OCI-LY3 (cell line): Measurements from ENCODE around the gene DNAH11.
"Not testable (repeated sequence)": the region's sequence is repeated elsewhere in the genome, so short reads cannot be mapped to it uniquely, and the experiment has no call there.

Experiments
- H2AFZ ChIP-seq: fragments of 200-600, 300-600 bp; shearing (Covaris generic); 2 replicates; pipeline ENCODE4 v1.6.0; 2014; ENCODE audit warnings: antibody characterized with exemption, low read depth, low read length
- H3K27ac ChIP-seq: fragments of 200-600, 300-600 bp; sonication (generic); 2 replicates; pipeline ENCODE4 v1.5.1; 2014; ENCODE audit warnings: mild to moderate bottlenecking, low read length, moderate library complexity, mixed read lengths
- H3K27me3 ChIP-seq: fragments of 200-600, 300-600 bp; sonication (generic); 2 replicates; pipeline ENCODE4 v1.6.1; 2014; ENCODE audit warnings: low read depth, low read length, mixed read lengths
- H3K36me3 ChIP-seq: fragments of 200-600, 300-600 bp; sonication (generic); replicated peaks from 2 replicates; pipeline ENCODE3; 2014; ENCODE audit warnings: low read depth, low read length, mixed read lengths
- H3K4me1 ChIP-seq: fragments of 300-600, 200-600 bp; sonication (generic); 2 replicates; pipeline ENCODE4 v1.6.1; 2014; ENCODE audit warnings: low read length, mixed read lengths
- H3K4me2 ChIP-seq: fragments of 200-600, 300-600 bp; sonication (generic); 2 replicates; pipeline ENCODE4 v1.6.1; 2014; ENCODE audit warnings: low read length, mixed read lengths
- H3K4me3 ChIP-seq: fragments of 300-600, 200-600 bp; sonication (generic); 2 replicates; pipeline ENCODE4 v1.5.1; 2014; ENCODE audit warnings: antibody characterized with exemption, mild to moderate bottlenecking, low read length, moderate library complexity
- H3K79me2 ChIP-seq: fragments of 300-600, 200-600 bp; shearing (Covaris generic); 2 replicates; pipeline ENCODE4 v1.6.1; 2014; ENCODE audit warnings: mild to moderate bottlenecking, low read length, mixed read lengths
- H3K9ac ChIP-seq: fragments of 300-600, 200-600 bp; shearing (Covaris generic); 2 replicates; pipeline ENCODE4 v1.6.0; 2014; ENCODE audit warnings: mild to moderate bottlenecking, low read length, moderate library complexity
- H3K9me3 ChIP-seq: fragments of 200-600, 300-600 bp; shearing (Covaris generic); 2 replicates; pipeline ENCODE4 v1.6.1; 2014; ENCODE audit warnings: low read length, mixed read lengths; ENCODE audit not compliant: insufficient read depth
- H4K20me1 ChIP-seq: fragments of 200-600, 300-600 bp; sonication (generic); 2 replicates; pipeline ENCODE4 v1.6.1; 2016; ENCODE audit warnings: low read length, mixed read lengths; ENCODE audit not compliant: insufficient read depth
- CTCF ChIP-seq: fragments of 200-600, 300-600 bp; sonication (generic); IDR thresholded peaks from 2 replicates; pipeline ENCODE4 v1.5.1; 2014; ENCODE audit warnings: antibody characterized with exemption, low read length, low read depth
- EZH2phosphoT487 ChIP-seq: fragments of 200-600 bp; shearing (Covaris generic); IDR thresholded peaks from 2 replicates; pipeline ENCODE4 v1.6.1; 2018; ENCODE audit warnings: antibody characterized with exemption, mixed run types, low read depth

DNAH11 gene

DNA sequence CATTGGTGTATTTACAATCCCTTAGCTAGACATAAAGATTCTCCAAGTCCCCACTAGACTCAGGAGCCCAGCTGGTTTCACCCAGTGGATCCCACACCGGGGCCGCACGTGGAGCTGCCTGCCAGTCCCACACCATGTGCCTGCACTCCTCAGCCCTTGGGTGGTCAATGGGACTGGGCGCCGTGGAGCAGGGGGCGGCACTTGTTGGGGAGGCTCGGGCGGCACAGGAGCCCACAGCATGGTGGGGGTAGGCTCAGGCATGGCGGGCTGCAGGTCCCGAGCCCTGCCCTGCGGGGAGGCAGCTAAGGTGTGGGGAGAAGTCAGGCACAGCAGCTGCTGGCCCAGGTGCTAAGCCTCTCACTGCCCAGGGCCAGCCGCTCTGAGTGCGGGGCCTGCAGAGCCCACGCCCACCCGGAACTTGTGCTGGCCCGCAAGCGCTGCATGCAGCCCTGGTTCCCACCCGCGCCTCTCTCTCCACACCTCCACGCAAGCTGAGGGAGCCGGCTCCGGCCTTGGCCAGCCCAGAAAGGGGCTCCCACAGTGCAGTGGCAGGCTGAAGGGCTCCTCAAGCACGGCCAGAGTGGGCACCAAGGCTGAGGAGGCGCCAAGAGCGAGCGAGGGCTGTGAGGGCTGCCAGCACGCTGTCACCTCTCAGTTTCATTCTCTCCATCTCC is 6.3 kb upstream of the DNAH11 start:
- not testable (repeated sequence) for H3K9me3 ChIP-seq, H3K36me3 ChIP-seq, H3K27me3 ChIP-seq, H4K20me1 ChIP-seq, H3K79me2 ChIP-seq, H3K4me2 ChIP-seq, H2AFZ ChIP-seq, H3K27ac ChIP-seq, H3K4me3 ChIP-seq, H3K9ac ChIP-seq
- peaks cover 11% of the 10 kb centered on the region for H3K4me1 ChIP-seq

GRCh38 chr7:21538936-21539495 is 3.8 kb upstream of the DNAH11 start:
- no peaks in the 10 kb centered on the region for H3K27me3 ChIP-seq
- no peaks in the 10 kb centered on the region for H4K20me1 ChIP-seq
- peak overlapping the region; percentile 25 for H3K4me2 ChIP-seq
- no peak for TF ChIP-seq CTCF
- no peak for TF ChIP-seq EZH2phosphoT487
- H2AFZ ChIP-seq, result no peak overlapping the region
- no peaks in the 10 kb centered on the region for H3K79me2 ChIP-seq
- H3K4me1 ChIP-seq, result peaks cover 11% of the 10 kb centered on the region
- H3K4me3 ChIP-seq, result no peak overlapping the region
- H3K27ac ChIP-seq, result no peak overlapping the region
- H3K36me3 ChIP-seq, result no peaks in the 10 kb centered on the region
- H3K9me3 ChIP-seq, result no peaks in the 10 kb centered on the region
- no peak overlapping the region for H3K9ac ChIP-seq

- Histone ChIP-seq H3K9me3 (no peaks in the 10 kb centered on the region), H3K4me1 (peaks cover 10% of the 10 kb centered on the region), H3K79me2 (no peaks in the 10 kb centered on the region), H4K20me1 (no peaks in the 10 kb centered on the region), H3K27ac (no peak overlapping the region), H3K36me3 (no peaks in the 10 kb centered on the region), H3K9ac (no peak overlapping the region), H3K27me3 (no peaks in the 10 kb centered on the region), H3K4me2 (no peak overlapping the region), H3K4me3 (no peak overlapping the region), H2AFZ (no peak overlapping the region)
- TF ChIP-seq CTCF, result no peak
- no peak for TF ChIP-seq EZH2phosphoT487
Measured at GRCh38 chr7:21543528-21544302, 876 bp downstream of the DNAH11 start.

DNA sequence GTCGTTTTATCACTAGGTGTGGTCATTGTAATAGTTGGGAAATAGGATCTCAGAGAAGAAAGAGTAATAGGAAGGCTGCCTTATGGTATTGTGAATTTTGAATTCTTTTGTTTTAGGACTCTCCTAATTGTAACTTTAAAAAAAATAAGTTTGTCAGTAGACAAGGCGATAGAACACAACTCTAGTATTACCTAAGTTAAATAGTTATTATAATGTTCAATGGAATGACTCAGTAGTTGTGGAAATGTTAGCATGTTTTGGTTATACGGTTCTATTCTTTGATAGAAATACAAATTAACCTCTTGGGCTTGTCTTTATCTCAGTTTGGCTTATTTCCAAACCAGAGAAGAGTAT is 1.4 kb downstream of the DNAH11 start:
- H3K4me2 ChIP-seq, result no peak overlapping the region
- peaks cover 4% of the 10 kb centered on the region for H3K4me1 ChIP-seq
- H3K27ac ChIP-seq, result no peak overlapping the region
- no peaks in the 10 kb centered on the region for H3K27me3 ChIP-seq
- no peaks in the 10 kb centered on the region for H3K36me3 ChIP-seq
- no peak for TF ChIP-seq EZH2phosphoT487
- no peak for TF ChIP-seq CTCF
- no peaks in the 10 kb centered on the region for H3K9me3 ChIP-seq
- no peaks in the 10 kb centered on the region for H3K79me2 ChIP-seq
- H3K4me3 ChIP-seq, result no peak overlapping the region
- H2AFZ ChIP-seq, result no peak overlapping the region
- no peaks in the 10 kb centered on the region for H4K20me1 ChIP-seq
- H3K9ac ChIP-seq, result no peak overlapping the region
